ENCODE measurements around the gene TRERF1.

DNA sequence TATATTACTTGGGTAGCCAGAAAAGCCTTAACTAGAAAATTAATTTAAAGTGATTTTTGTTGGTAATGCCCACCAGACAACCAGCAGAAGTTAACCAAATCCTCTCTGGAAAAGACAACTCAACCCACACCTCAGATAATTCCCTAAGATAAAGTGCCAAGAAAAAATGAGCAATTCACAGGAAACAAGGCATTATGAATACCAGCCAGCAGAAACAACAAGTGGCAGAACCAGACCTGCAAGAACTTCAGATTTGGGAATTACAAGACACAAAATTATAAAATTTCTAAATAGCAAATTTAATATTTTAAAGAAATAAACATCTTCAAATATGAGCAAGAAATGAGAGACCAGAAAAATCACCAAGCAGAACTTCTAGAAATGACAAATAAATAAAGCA lies 154.1 kb downstream of the TRERF1 start:
- TF ChIP-seq, protein P1, sequence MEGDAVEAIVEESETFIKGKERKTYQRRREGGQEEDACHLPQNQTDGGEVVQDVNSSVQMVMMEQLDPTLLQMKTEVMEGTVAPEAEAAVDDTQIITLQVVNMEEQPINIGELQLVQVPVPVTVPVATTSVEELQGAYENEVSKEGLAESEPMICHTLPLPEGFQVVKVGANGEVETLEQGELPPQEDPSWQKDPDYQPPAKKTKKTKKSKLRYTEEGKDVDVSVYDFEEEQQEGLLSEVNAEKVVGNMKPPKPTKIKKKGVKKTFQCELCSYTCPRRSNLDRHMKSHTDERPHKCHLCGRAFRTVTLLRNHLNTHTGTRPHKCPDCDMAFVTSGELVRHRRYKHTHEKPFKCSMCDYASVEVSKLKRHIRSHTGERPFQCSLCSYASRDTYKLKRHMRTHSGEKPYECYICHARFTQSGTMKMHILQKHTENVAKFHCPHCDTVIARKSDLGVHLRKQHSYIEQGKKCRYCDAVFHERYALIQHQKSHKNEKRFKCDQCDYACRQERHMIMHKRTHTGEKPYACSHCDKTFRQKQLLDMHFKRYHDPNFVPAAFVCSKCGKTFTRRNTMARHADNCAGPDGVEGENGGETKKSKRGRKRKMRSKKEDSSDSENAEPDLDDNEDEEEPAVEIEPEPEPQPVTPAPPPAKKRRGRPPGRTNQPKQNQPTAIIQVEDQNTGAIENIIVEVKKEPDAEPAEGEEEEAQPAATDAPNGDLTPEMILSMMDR (IDR thresholded peaks at IDR 0.05) = no peak
- TF ChIP-seq POLR2A (IDR thresholded peaks at IDR 0.05) = no peak
